HG03571 (cell line): Measurements from ENCODE around the gene CROCC.
"Not testable (repeated sequence)": the region's sequence is repeated elsewhere in the genome, so short reads cannot be mapped to it uniquely, and the experiment has no call there.

ENCODE experiments used
- ATAC-seq: cut with Tn5 transposase; IDR thresholded peaks from one replicate; pipeline ENCODE4 v1.9.1; 2021; ENCODE audit not compliant: unreplicated experiment

The CROCC gene

DNA sequence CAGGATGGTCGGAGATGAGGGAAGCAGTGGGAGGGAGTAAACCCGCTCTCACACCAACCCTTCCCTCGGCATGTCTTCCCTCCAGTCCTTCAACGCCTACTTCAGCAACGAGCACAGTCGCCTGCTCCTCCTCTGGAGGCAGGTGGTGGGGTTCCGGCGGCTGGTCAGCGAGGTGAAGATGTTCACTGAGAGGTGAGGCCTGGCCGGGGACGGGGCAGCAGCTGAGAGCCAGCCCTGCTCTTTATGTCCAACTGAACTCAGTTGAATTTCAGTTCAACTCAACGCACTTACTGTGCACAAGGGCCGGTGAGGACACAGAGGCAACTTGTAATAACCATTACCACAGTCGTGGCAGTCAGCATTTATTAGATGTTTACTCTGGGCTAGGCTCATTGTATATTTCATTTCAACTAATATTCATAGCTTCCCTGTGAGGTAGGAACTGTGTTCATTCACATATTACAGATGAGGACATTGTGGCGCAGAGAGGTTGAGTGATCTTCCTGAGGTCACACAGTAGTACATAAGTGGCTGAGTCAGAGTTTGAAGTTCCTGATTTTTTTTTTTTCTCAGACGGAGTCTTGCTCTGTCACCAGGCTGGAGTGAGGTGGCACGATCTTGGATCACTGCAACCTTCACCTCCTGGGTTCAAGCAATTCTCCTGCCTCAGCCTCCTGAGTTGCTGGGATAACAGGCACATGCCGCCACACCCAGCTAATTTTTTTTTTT lies 9.6 kb downstream of the CROCC start:
- ATAC-seq: not testable (repeated sequence)

DNA sequence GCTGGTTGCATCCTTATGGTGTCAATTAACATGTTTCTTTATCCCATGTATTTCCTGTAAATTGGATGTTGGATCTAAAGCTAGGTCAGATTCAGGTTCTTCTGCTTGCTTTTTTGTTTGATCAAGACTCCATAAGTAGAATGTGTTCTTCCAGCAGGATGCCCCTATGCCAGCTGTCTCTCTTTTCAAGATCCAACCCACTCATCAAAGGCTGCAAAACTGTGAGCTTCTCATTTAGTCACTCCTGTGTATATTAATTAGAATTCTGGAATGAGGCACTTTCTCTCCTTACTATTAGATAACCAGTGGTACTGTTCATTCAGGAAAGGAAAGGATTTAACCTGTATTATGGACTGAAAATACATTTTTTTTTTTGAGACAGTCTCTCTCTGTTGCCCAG lies 12.2 kb downstream of the CROCC start:
- not testable (repeated sequence) for ATAC-seq

DNA sequence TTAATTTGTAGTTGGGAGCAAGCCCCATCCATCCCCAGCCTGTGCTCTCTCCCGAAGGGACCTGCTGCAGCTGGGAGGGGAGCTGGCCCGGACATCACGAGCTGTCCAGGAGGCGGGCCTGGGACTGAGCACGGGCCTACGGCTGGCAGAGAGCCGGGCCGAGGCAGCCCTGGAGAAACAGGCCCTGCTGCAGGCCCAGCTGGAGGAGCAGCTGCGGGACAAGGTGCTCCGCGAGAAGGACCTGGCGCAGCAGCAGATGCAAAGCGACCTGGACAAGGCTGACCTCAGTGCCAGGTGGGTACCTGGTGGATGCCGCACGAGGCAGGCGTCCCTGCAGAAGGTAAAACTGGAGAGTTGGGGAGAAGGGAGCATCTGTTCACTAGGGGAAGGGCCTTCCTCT lies 14.8 kb downstream of the CROCC start:
- not testable (repeated sequence) for ATAC-seq

DNA sequence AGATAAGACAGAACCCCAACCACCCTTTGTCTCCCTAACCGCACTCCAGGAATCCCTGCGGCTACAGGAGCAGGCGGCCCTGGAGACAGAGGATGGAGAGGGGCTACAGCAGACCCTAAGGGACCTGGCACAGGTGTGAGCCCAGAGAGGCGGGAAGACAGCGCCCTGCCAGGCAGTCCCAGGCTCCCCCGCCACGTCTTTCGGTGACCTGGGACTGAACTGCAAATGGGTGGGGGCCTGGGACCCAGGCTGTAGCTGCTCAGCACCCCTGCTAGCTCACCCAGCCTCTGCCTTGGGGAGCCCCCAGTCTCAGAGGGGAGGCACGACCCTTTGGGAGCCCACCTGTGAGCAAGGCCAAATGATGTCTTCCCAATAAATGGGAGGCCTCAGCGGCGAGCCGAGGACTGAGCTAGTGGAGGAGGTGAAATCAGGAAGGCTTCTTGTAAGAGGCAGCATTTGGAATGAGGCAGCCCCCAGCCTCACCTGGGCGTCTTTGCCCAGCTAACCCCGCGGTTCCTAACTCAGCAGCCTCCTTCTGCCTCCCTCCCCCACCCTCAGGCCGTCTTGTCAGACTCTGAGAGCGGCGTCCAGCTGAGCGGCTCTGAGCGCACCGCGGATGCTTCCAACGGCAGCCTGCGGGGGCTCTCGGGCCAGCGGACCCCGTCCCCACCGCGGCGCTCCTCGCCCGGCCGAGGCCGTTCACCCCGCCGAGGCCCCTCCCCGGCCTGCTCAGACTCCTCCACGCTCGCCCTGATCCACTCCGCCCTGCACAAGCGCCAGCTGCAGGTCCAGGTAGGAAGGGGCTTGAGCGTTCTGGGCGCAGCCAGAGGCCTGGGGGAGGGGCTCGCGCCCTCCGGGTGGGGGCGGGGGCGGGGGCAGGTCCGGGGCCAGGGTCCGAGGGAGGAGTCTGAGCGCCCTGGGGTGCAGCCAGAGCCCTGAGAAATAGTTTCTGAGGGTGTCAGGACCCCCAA lies 16.9 kb downstream of the CROCC start:
- no peak for ATAC-seq

DNA sequence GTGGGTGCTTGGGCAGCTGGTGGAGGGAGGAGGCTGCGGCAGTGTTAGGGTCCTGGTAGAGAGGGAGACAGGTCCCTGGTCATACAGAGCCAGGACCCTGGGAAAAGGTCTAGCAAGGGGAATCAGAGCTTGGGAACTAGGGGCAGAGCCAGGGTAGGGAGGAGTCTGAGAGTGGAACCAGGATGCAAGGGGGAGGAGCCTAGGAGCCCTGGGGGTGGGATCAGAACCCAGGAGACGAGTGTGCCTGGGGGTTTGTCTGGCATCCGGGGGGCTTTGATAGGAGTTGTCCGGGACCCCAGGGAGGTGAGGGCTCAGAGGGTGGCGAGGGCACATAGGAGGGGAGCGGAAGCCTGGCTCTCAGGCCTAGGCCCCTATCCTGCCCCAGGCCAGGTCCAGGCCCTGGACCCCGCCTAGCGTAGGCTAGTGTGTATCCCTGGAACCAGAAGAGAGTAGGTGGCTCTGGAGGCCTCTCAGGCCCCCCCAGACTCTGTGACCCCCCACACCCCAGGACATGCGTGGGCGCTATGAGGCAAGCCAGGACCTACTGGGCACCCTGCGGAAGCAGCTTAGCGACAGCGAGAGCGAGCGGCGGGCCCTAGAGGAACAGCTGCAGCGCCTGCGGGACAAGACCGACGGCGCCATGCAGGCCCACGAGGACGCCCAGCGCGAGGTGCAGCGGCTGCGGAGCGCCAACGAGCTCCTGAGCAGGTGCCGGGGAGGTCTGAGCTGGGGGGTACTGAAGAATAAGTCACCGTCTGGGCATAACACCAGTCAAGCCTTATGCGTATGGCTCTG lies 17.9 kb downstream of the CROCC start:
- ATAC-seq: not testable (repeated sequence)

DNA sequence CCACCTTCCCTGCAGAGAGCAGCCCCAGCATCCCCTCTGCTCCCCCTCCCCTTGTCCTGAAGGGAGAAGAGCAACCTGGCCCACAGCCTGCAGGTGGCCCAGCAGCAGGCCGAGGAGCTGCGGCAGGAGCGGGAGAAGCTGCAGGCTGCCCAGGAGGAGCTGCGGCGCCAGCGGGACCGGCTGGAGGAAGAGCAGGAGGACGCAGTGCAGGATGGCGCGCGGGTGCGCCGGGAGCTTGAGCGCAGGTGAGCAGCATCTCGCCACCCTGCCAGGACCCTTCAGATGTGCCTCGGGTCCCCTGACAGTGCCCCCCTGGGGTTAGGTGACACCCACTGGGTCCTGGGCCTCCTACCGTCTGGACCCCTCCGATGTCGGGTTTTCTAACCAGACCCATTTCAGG lies 22.3 kb downstream of the CROCC start:
- no peak for ATAC-seq

DNA sequence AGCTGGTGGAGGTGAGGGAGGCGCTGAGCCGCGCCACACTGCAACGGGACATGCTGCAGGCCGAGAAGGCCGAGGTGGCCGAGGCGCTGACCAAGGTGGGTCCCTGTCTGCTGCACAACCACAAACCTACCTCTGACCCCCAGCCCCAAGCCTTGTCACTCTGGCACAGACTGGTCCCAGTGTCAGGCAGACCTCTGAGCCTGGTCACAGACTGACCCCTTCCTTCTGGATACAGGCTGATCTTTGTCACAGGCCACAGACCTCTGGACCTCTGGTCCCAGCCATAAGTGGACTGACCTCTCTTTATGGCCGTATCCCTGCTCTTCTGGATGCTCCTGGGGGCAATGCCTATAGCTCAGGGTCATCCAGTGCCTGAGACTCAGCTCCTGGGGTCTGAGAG lies 23.8 kb downstream of the CROCC start:
- not testable (repeated sequence) for ATAC-seq

DNA sequence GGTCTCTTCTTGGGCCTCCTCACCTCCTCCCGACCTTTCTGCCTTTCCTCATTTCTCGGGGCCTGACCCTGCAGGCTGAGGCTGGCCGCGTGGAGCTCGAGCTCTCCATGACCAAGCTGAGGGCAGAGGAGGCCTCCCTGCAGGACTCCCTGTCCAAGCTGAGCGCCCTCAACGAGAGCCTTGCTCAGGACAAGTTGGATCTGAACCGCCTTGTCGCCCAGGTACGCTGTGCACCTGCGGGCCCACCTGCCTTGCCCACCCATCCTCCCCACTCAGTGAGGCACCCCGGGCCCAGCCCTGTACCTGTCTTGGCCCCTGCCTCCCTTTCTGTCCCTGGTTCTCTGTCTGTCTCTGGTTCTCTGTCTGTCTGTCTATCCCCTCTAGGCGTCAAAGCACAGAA lies 24.5 kb downstream of the CROCC start:
- not testable (repeated sequence) for ATAC-seq

DNA sequence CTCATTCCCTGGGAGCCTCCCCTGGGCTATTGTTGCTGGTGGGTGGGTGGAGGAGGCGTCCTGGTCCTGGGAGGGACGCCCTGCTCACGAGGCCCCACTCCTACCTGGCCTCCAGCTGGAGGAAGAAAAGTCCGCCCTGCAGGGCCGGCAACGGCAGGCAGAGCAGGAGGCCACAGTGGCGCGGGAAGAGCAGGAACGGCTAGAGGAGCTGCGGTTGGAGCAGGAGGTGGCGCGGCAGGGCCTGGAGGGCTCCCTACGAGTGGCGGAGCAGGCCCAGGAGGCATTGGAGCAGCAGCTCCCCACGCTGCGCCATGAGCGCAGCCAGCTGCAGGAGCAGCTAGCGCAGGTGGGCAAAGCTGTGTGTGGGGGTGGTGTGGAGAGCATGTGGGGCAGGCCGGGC lies 24.9 kb downstream of the CROCC start:
- ATAC-seq: no peak

DNA sequence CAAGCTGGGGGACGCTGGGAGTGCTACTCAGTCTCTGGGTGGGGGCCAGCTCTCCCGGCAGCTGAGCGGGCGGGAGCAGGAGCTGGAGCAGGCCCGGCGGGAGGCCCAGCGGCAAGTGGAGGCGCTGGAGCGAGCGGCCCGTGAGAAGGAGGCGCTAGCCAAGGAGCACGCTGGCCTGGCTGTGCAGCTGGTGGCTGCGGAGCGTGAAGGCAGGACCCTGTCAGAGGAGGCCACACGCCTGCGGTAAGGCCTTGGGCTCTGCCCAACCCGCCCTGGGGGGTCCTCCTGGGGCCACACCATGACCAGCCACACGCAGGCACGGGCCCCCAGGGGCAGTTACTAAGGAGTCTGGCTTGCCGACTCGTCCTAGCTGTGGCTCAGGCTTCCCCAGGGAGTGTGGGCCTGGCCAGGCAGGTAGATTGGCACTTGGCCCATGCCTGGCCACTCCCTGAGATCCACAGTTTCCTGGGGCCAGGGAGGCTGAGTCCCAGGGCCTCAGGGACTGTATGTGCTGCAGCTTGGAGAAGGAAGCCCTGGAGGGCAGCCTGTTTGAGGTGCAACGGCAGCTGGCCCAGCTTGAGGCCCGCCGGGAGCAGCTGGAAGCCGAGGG lies 26.7 kb downstream of the CROCC start:
- ATAC-seq: not testable (repeated sequence)

DNA sequence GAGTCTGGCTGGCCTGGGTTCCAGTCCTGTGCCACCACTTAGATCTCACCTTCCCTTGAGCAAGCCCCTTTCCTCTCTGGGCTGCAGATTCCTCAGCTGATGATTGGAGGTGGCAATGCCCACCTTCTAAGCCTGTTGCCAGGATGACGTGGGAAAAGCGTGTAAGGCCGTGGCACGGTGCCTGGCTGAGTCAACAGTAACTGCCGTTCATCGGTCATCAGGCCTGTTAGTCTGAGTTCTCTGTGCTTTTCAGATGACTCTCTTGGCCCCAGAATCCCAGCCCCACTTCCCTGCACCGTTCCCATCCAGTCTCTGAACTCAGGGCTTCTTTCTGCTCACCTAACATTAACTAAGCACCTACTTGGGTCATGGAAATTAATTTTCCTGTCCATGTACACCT lies 27.3 kb downstream of the CROCC start:
- ATAC-seq: not testable (repeated sequence)

DNA sequence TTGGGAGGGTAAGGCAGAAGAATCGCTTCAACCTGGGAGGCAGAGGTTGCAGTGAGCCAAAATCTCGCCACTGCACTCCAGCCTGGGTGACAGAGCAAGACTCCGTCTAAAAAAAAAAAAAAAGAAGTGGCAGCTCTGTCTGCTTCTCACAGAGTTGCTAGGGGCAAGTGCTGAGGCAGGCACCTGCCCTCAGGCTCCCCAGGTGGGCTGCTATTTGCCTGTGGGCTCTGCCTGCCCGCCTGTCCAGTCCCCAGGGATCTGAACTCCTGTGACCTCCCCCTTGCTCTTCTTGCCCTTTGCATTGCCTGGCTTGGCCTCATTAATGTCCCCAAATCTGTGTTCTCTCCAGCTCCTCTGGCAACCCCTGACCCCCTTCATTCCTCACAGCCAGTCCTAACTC lies 30.6 kb downstream of the CROCC start:
- not testable (repeated sequence) for ATAC-seq

DNA sequence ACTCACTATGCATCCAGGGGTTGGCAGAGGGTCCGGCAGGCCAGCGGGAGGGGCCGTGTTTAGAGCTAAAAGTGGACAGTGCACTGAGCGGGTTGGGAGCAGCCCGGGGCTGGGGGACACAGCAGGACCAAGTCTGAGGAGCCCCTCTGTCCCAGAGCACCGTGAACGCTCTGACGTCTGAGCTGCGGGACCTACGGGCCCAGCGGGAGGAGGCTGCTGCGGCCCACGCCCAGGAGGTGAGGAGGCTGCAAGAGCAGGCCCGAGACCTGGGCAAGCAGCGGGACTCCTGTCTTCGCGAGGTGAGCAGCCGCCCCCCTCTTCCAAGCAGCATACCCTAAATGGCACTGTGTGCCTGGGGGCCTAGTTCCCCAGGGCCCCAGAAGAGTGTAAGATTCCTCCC lies 32.8 kb downstream of the CROCC start:
- no peak for ATAC-seq

DNA sequence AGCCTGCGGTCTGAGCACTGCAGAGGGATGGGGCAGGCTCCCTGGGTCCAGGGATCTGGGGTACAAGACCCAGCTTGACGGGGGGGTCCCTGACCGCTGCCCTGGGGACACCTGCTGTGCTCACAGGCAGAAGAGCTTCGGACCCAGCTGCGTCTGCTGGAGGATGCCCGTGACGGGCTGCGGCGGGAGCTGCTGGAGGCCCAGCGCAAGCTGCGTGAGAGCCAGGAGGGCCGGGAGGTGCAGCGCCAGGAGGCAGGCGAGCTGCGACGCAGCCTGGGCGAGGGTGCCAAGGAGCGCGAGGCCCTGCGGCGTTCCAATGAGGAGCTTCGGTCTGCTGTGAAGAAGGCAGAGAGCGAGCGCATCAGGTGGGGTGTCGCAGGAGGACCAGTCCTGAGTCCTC lies 33.5 kb downstream of the CROCC start:
- no peak for ATAC-seq

DNA sequence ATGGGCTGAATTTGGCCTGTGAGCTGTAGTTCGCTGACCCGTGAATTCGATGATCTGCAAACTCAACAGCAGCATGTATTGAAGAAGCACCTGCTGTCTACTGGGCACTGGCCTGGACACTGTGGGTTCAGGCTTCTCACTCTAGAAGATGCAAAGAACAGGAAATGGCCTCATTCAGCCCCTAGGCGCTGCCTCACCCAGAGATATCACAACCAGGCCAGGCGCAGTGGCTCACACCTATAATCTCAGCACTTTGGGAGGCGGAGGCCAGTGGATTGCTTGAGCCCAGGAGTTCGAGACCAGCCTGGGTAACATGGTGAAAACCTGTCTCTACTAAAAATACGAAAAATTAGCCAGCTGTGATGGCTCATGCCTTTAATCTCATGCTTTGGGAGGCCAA lies 35.0 kb downstream of the CROCC start:
- no peak for ATAC-seq

DNA sequence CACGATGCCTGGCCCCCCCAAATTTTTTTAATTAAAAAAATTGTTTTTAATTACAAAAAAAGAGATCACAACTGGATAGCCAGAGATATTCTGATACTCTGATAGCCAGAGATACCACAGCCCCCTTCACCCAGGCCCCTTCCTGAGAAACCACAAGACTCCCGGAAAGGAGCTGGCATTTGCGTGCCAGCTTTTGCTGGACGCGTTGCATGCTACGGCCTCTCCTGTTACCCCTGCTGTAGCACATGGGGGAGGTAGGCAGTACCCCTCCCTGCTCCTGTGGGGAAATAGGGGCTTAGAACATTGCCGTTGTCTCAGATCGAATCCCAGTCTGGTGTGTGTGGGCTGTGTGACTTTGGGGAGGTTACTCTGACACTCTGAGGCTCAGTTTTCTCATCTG lies 36.0 kb downstream of the CROCC start:
- ATAC-seq: no peak

DNA sequence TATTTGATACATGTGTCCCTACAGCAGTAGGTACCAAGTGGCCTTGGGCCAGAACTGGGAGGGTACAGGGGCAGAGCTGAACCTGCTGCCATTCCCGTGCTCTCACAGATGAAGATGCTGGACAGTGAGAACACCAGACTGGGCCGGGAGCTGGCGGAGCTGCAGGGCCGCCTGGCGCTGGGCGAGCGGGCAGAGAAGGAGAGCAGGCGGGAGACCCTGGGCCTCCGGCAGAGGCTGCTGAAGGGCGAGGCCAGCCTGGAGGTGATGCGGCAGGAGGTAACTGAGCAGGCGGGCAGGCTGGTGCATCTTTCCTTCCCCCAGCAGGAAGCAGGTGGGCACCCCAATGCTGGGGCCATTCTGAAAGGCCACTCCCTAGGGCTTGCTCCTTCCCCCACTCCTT lies 36.7 kb downstream of the CROCC start:
- no peak for ATAC-seq

DNA sequence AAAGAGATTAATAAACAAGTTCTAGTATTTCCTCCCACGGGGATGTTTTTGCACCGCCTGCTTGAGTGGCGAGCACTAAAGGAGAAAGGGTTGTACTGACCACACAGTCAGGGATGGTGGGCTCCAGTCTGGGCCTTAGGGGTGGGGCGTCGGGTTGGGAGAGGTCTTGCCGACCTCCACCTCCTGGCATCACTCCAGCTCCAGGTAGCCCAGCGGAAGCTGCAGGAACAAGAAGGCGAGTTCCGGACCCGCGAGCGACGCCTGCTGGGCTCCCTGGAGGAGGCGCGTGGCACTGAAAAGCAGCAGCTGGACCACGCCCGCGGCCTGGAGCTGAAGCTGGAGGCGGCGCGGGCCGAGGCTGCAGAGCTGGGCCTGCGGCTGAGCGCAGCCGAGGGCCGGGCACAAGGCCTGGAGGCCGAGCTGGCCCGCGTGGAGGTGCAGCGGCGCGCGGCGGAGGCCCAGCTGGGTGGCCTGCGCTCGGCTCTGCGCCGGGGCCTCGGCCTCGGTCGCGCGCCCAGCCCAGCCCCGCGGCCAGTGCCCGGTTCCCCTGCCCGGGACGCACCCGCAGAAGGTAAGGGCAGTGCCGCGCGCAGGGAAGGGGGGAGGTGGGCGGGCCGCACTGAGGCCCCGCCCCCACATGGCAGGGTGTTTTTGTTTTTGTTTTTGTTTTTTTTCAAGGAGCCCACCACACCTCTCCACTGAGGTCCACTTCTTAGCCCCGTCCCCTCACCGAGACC lies 39.0 kb downstream of the CROCC start:
- no peak for ATAC-seq

DNA sequence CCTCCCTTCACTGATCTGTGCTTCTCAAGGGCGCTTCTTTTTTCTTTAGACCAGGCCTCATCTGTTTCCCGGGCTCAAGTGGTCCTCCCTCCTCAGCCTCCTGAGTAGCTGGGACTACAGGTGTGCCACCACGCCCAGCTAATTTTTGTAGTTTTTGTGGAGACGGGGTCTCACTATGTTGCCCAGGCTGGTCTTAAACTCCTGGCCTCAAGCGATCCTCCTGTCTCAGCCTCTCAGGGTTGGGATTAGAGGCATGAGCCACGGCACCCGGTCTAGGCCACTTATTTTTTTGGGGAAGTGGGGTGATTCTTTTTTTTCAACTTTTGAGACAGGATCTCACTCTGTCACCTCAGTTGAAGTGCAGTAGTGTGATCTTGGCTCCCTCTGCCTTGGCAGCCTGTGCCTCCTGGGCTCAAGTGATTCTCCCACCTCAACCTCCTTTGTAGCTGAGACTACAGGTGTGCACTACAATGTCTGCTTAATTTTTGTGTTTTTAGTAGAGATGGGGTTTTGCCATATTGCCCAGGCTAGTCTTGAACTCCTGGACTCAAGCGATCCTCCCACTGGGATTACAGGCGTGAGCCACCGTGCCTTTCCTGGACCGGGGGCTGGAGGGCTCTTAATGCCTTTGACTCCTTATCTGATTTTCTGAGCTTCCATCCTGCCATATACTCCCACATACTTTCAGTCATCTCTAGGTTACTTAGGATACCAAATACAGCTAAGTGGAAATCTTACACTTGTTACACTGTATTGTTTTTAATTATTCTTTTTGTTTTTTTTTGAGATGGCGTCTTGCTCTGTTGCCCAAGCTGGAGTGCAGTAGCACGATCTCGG lies 39.8 kb downstream of the CROCC start:
- ATAC-seq: no peak
